WTC11 (cell line): ENCODE data around the gene CAP1. TPM values are rescaled to one million over a fixed set of nuclear protein-coding genes. Genes with fewer than 3 reads are reported as not detected.

Source experiments
- ATAC-seq: fragments of 200-7000 bp; cut with Tn5 transposase; 2 replicates; pipeline ENCODE4 v1.10.0; 2021; ENCODE audit warnings: mild to moderate bottlenecking, moderate library complexity
- CTCF ChIA-PET: fragments of 300-600 bp; sonication (Branson Sonifier 250); formaldehyde crosslinking; loops from one replicate; lab custom pipeline; 2021; ENCODE audit warnings: antibody characterized with exemption; lab: Charles Lee
- POLR2A ChIA-PET: fragments of 350-600 bp; sonication (Branson Sonifier 250); formaldehyde crosslinking; loops from one replicate; lab custom pipeline; 2021; ENCODE audit warnings: antibody characterized with exemption; lab: Charles Lee
- DNase-seq: peaks from one replicate; pipeline ENCODE4 v3.0.0; 2021; ENCODE audit warnings: low spot score
- H3K27ac Mint-ChIP-seq: 2 replicates; pipeline ENCODE4 v1.8.0; 2021; ENCODE audit warnings: mixed read lengths
- H3K27me3 Mint-ChIP-seq: 2 replicates; pipeline ENCODE4 v1.8.0; 2021; ENCODE audit warnings: low read depth, mild to moderate bottlenecking, moderate library complexity, mixed read lengths
- H3K36me3 Mint-ChIP-seq: 2 replicates; pipeline ENCODE4 v1.8.0; 2021; ENCODE audit warnings: mixed read lengths
- H3K4me1 Mint-ChIP-seq: 2 replicates; pipeline ENCODE4 v1.8.0; 2022; ENCODE audit warnings: mixed read lengths
- H3K4me3 Mint-ChIP-seq: 2 replicates; pipeline ENCODE4 v1.8.0; 2021; ENCODE audit warnings: mild to moderate bottlenecking, moderate library complexity, mixed read lengths
- H3K9me3 Mint-ChIP-seq: 2 replicates; pipeline ENCODE4 v1.8.0; 2021; ENCODE audit warnings: mixed read lengths
- CREB1 ChIP-seq: sonication (generic); formaldehyde crosslinking; IDR thresholded peaks from 2 replicates; pipeline ENCODE4 v1.8.0; 2023; ENCODE audit warnings: mild to moderate bottlenecking, missing genetic modification reagents
- CREM ChIP-seq: sonication (generic); formaldehyde crosslinking; IDR thresholded peaks from 2 replicates; pipeline ENCODE4 v1.8.1; 2022; ENCODE audit warnings: mild to moderate bottlenecking, missing genetic modification reagents, moderate library complexity
- ETV6 ChIP-seq: sonication (generic); formaldehyde crosslinking; IDR thresholded peaks from 2 replicates; pipeline ENCODE4 v1.8.1; 2022; ENCODE audit warnings: mild to moderate bottlenecking, missing genetic modification reagents
- GABPB1 ChIP-seq: sonication (generic); formaldehyde crosslinking; IDR thresholded peaks from 2 replicates; pipeline ENCODE4 v1.8.1; 2023; ENCODE audit warnings: mild to moderate bottlenecking, missing genetic modification reagents
- HMGXB4 ChIP-seq: sonication (generic); formaldehyde crosslinking; IDR thresholded peaks from 2 replicates; pipeline ENCODE4 v1.8.1; 2023; ENCODE audit warnings: mild to moderate bottlenecking, moderate library complexity, missing genetic modification reagents
- IRF1 ChIP-seq: sonication (generic); formaldehyde crosslinking; IDR thresholded peaks from 2 replicates; pipeline ENCODE4 v1.8.0; 2023; ENCODE audit warnings: missing genetic modification reagents
- NR2C2 ChIP-seq: sonication (generic); formaldehyde crosslinking; IDR thresholded peaks from 2 replicates; pipeline ENCODE4 v1.8.0; 2022; ENCODE audit warnings: mild to moderate bottlenecking, missing genetic modification reagents
- SMAD4 ChIP-seq: sonication (generic); formaldehyde crosslinking; IDR thresholded peaks from 2 replicates; pipeline ENCODE4 v1.8.0; 2022; ENCODE audit warnings: mild to moderate bottlenecking, missing genetic modification reagents
- TEAD1 ChIP-seq: sonication (generic); formaldehyde crosslinking; IDR thresholded peaks from 2 replicates; pipeline ENCODE4 v1.8.0; 2022; ENCODE audit warnings: mild to moderate bottlenecking, missing genetic modification reagents
- TEAD4 ChIP-seq: sonication (generic); formaldehyde crosslinking; IDR thresholded peaks from 2 replicates; pipeline ENCODE4 v1.8.0; 2022; ENCODE audit warnings: mild to moderate bottlenecking, missing genetic modification reagents
- ZMAT4 ChIP-seq: fragments of 250-450 bp; sonication (Bioruptor Pico); IDR thresholded peaks from 2 replicates; pipeline ENCODE4 v1.9.0; 2021; ENCODE audit warnings: mild to moderate bottlenecking
- ZNF138 ChIP-seq: sonication (generic); formaldehyde crosslinking; conservative IDR thresholded peaks from 2 replicates; pipeline ENCODE4 v1.8.1; 2022; ENCODE audit warnings: mild to moderate bottlenecking, moderate library complexity, missing genetic modification reagents
- ZNF416 ChIP-seq: fragments of 250-450 bp; sonication (Bioruptor Pico); IDR thresholded peaks from 2 replicates; pipeline ENCODE4 v1.9.0; 2021; ENCODE audit warnings: mild to moderate bottlenecking, inconsistent platforms
- ZNF512 ChIP-seq: sonication (generic); formaldehyde crosslinking; IDR thresholded peaks from 2 replicates; pipeline ENCODE4 v1.8.1; 2022; ENCODE audit warnings: missing genetic modification reagents, borderline replicate concordance
- ZNF671 ChIP-seq: fragments of 250-450 bp; sonication (Bioruptor Pico); IDR thresholded peaks from 2 replicates; pipeline ENCODE4 v1.8.0; 2021; ENCODE audit warnings: mild to moderate bottlenecking
- total RNA-seq: library from RNA; stranded (reverse); gene quantifications from 3 replicates; pipeline ENCODE4 v1.2.3, GENCODE V29; 2021
- TF ChIP-seq, protein P1 (sequence below): sonication (generic); formaldehyde crosslinking; IDR thresholded peaks from 2 replicates; pipeline ENCODE4 v1.8.1; 2023; ENCODE audit warnings: mild to moderate bottlenecking, missing genetic modification reagents
- TF ChIP-seq, protein P2 (sequence below): fragments of 250-450 bp; sonication (Bioruptor Pico); IDR thresholded peaks from 2 replicates; pipeline ENCODE4 v1.9.0; 2021; ENCODE audit warnings: moderate library complexity, mild to moderate bottlenecking, inconsistent platforms, borderline replicate concordance
- TF ChIP-seq, protein P3 (sequence below): fragments of 250-450 bp; sonication (Bioruptor Pico); IDR thresholded peaks from 2 replicates; pipeline ENCODE4 v1.9.0; 2021; ENCODE audit warnings: mild to moderate bottlenecking
- TF ChIP-seq, protein P4 (sequence below): sonication (generic); formaldehyde crosslinking; IDR thresholded peaks from 2 replicates; pipeline ENCODE4 v1.8.1; 2022; ENCODE audit warnings: mild to moderate bottlenecking, moderate library complexity, missing genetic modification reagents
- TF ChIP-seq, protein P5 (sequence below): sonication (generic); formaldehyde crosslinking; IDR thresholded peaks from 2 replicates; pipeline ENCODE4 v1.8.0; 2023; ENCODE audit warnings: missing genetic modification reagents, mild to moderate bottlenecking, borderline replicate concordance

Gene CAP1
- total RNA-seq, 1 experiment from 2014 or later, result 304 TPM

- TF ChIP-seq, protein P1, sequence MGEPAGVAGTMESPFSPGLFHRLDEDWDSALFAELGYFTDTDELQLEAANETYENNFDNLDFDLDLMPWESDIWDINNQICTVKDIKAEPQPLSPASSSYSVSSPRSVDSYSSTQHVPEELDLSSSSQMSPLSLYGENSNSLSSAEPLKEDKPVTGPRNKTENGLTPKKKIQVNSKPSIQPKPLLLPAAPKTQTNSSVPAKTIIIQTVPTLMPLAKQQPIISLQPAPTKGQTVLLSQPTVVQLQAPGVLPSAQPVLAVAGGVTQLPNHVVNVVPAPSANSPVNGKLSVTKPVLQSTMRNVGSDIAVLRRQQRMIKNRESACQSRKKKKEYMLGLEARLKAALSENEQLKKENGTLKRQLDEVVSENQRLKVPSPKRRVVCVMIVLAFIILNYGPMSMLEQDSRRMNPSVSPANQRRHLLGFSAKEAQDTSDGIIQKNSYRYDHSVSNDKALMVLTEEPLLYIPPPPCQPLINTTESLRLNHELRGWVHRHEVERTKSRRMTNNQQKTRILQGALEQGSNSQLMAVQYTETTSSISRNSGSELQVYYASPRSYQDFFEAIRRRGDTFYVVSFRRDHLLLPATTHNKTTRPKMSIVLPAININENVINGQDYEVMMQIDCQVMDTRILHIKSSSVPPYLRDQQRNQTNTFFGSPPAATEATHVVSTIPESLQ (CRISPR knock-in tag), result no peak
- no peak for TF ChIP-seq ZNF671 (CRISPR knock-in tag)
Observed at GRCh38 chr1:40027647-40028046, 12.9 kb upstream of the CAP1 start (continued).

GRCh38 chr1:40029608-40030007 is 10.9 kb upstream of the CAP1 start:
- no peaks in the 10 kb centered on the region; the same call in 1 of the 2 replicates for H3K4me1 Mint-ChIP-seq
- POLR2A ChIA-PET, result no interaction called here
- H3K27me3 Mint-ChIP-seq, result peaks cover 7% of the 10 kb centered on the region
- TF ChIP-seq CREB1 (CRISPR knock-in tag), result no peak
- no peak for TF ChIP-seq GABPB1 (CRISPR knock-in tag)
- TF ChIP-seq, protein P2, sequence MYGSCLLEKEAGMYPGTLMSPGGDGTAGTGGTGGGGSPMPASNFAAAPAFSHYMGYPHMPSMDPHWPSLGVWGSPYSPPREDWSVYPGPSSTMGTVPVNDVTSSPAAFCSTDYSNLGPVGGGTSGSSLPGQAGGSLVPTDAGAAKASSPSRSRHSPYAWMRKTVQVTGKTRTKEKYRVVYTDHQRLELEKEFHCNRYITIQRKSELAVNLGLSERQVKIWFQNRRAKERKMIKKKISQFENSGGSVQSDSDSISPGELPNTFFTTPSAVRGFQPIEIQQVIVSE, result no peak
- TF ChIP-seq TEAD1 (CRISPR knock-in tag), result no peak
- TF ChIP-seq, protein P3, sequence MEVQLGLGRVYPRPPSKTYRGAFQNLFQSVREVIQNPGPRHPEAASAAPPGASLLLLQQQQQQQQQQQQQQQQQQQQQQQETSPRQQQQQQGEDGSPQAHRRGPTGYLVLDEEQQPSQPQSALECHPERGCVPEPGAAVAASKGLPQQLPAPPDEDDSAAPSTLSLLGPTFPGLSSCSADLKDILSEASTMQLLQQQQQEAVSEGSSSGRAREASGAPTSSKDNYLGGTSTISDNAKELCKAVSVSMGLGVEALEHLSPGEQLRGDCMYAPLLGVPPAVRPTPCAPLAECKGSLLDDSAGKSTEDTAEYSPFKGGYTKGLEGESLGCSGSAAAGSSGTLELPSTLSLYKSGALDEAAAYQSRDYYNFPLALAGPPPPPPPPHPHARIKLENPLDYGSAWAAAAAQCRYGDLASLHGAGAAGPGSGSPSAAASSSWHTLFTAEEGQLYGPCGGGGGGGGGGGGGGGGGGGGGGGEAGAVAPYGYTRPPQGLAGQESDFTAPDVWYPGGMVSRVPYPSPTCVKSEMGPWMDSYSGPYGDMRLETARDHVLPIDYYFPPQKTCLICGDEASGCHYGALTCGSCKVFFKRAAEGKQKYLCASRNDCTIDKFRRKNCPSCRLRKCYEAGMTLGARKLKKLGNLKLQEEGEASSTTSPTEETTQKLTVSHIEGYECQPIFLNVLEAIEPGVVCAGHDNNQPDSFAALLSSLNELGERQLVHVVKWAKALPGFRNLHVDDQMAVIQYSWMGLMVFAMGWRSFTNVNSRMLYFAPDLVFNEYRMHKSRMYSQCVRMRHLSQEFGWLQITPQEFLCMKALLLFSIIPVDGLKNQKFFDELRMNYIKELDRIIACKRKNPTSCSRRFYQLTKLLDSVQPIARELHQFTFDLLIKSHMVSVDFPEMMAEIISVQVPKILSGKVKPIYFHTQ, result no peak
- TF ChIP-seq HMGXB4 (CRISPR knock-in tag), result no peak
- no peak for TF ChIP-seq SMAD4 (CRISPR knock-in tag)
- no peak for TF ChIP-seq ZMAT4 (CRISPR knock-in tag)
- TF ChIP-seq NR2C2 (CRISPR knock-in tag), result no peak
- TF ChIP-seq ZNF138 (CRISPR knock-in tag), result no peak
- no peak for TF ChIP-seq TEAD4
- TF ChIP-seq CREM (CRISPR knock-in tag), result no peak
- no peak for TF ChIP-seq ETV6 (CRISPR knock-in tag)
- no peak for TF ChIP-seq ZNF416 (CRISPR knock-in tag)
- TF ChIP-seq, protein P4, sequence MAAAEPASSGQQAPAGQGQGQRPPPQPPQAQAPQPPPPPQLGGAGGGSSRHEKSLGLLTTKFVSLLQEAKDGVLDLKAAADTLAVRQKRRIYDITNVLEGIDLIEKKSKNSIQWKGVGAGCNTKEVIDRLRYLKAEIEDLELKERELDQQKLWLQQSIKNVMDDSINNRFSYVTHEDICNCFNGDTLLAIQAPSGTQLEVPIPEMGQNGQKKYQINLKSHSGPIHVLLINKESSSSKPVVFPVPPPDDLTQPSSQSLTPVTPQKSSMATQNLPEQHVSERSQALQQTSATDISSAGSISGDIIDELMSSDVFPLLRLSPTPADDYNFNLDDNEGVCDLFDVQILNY (CRISPR knock-in tag), result no peak
- TF ChIP-seq ZNF512 (CRISPR knock-in tag), result no peak
- TF ChIP-seq IRF1 (CRISPR knock-in tag), result no peak
- TF ChIP-seq, protein P5, sequence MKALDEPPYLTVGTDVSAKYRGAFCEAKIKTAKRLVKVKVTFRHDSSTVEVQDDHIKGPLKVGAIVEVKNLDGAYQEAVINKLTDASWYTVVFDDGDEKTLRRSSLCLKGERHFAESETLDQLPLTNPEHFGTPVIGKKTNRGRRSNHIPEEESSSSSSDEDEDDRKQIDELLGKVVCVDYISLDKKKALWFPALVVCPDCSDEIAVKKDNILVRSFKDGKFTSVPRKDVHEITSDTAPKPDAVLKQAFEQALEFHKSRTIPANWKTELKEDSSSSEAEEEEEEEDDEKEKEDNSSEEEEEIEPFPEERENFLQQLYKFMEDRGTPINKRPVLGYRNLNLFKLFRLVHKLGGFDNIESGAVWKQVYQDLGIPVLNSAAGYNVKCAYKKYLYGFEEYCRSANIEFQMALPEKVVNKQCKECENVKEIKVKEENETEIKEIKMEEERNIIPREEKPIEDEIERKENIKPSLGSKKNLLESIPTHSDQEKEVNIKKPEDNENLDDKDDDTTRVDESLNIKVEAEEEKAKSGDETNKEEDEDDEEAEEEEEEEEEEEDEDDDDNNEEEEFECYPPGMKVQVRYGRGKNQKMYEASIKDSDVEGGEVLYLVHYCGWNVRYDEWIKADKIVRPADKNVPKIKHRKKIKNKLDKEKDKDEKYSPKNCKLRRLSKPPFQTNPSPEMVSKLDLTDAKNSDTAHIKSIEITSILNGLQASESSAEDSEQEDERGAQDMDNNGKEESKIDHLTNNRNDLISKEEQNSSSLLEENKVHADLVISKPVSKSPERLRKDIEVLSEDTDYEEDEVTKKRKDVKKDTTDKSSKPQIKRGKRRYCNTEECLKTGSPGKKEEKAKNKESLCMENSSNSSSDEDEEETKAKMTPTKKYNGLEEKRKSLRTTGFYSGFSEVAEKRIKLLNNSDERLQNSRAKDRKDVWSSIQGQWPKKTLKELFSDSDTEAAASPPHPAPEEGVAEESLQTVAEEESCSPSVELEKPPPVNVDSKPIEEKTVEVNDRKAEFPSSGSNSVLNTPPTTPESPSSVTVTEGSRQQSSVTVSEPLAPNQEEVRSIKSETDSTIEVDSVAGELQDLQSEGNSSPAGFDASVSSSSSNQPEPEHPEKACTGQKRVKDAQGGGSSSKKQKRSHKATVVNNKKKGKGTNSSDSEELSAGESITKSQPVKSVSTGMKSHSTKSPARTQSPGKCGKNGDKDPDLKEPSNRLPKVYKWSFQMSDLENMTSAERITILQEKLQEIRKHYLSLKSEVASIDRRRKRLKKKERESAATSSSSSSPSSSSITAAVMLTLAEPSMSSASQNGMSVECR, result no peak

More at GRCh38 chr1:40029608-40030007, 10.9 kb upstream of the CAP1 start:
- Mint-ChIP-seq H3K9me3 (peaks cover 8% of the 10 kb centered on the region), H3K36me3 (no peaks in the 10 kb centered on the region), H3K4me3 (no peak overlapping the region), H3K27ac (no peak overlapping the region)
- DNase-seq (no peak), ATAC-seq (no peak)
- CTCF ChIA-PET, result interaction anchor here (0.7 to 8.2 kb wide), 5 partner anchors 12 to 453 kb away, joined by 3 to 96 read pairs (median 3); no protein-coding TSS in a partner anchor
